GM10266 (cell line): ENCODE data around the gene LYPD1.

ENCODE experiments used
- DNase-seq: peaks from one replicate; pipeline ENCODE4 v3.0.0; 2012; ENCODE audit errors: extremely low spot score
- TF ChIP-seq, protein P1 (sequence below): IDR thresholded peaks from 2 replicates; pipeline ENCODE4 v1.5.1; 2012; ENCODE audit warnings: mild to moderate bottlenecking, low read depth; ENCODE audit not compliant: control insufficient read depth, insufficient read depth; ENCODE audit errors: missing control alignments

The LYPD1 gene

DNA sequence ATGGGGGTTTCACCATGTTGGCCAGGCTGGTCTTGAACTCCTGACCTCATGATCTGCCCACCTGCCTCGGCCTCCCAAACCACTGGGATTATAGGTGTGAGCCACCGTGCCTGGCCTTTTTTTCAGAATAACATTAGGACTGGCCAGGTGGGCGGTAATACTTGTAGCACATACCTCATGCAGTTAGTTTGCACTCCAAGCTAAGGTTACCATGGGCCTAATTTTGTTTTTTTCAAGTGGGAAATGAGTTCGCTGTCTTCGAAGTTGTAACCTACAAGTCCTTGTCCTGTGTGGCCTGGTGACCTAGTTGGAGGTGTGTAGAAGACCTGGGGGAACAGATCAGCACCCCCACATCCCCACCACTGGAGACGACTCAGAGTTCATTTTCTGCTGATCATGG, 74.8 kb downstream of the LYPD1 start:
- DNase-seq: no peak
- TF ChIP-seq, protein P1, sequence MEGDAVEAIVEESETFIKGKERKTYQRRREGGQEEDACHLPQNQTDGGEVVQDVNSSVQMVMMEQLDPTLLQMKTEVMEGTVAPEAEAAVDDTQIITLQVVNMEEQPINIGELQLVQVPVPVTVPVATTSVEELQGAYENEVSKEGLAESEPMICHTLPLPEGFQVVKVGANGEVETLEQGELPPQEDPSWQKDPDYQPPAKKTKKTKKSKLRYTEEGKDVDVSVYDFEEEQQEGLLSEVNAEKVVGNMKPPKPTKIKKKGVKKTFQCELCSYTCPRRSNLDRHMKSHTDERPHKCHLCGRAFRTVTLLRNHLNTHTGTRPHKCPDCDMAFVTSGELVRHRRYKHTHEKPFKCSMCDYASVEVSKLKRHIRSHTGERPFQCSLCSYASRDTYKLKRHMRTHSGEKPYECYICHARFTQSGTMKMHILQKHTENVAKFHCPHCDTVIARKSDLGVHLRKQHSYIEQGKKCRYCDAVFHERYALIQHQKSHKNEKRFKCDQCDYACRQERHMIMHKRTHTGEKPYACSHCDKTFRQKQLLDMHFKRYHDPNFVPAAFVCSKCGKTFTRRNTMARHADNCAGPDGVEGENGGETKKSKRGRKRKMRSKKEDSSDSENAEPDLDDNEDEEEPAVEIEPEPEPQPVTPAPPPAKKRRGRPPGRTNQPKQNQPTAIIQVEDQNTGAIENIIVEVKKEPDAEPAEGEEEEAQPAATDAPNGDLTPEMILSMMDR: no peak
